Mesothelial cell of epicardium (in vitro differentiated cells): ENCODE measurements around the gene THEM4. TPM values are rescaled to one million over a fixed set of nuclear protein-coding genes. Genes with fewer than 3 reads are reported as not detected.

Experiments
- DNase-seq, 2 experiments: peaks; one replicate each; pipeline ENCODE4 v3.0.0; 2021; ENCODE audit warnings: low spot score in 2 of 2; ENCODE audit not compliant: unreplicated experiment in 2 of 2
- H3K27ac Mint-ChIP-seq: 2 replicates; pipeline ENCODE4 v1.8.0; 2021; ENCODE audit warnings: mixed read lengths
- H3K27me3 Mint-ChIP-seq: 2 replicates; pipeline ENCODE4 v1.8.0; 2021; ENCODE audit warnings: low read depth, mixed read lengths
- H3K36me3 Mint-ChIP-seq: 2 replicates; pipeline ENCODE4 v1.8.0; 2021; ENCODE audit warnings: mixed read lengths
- H3K4me1 Mint-ChIP-seq: 2 replicates; pipeline ENCODE4 v1.8.0; 2021; ENCODE audit warnings: mixed read lengths
- H3K4me3 Mint-ChIP-seq: 2 replicates; pipeline ENCODE4 v1.8.0; 2021; ENCODE audit warnings: mild to moderate bottlenecking, moderate library complexity, mixed read lengths
- H3K9me3 Mint-ChIP-seq: 2 replicates; pipeline ENCODE4 v1.8.0; 2021; ENCODE audit warnings: mixed read lengths
- CTCF ChIP-seq: fragments of 200-600 bp; sonication (generic); IDR thresholded peaks from one replicate; pipeline ENCODE4 v1.5.0; 2021; ENCODE audit warnings: antibody characterized with exemption; ENCODE audit not compliant: unreplicated experiment
- total RNA-seq: library from RNA; stranded (reverse); gene quantifications from 3 replicates; pipeline ENCODE4 v1.2.1, GENCODE V29; 2021

The THEM4 gene
- total RNA-seq, 1 donor from 2014 or later: 24.3 TPM

- Mint-ChIP-seq H3K27ac (no peak overlapping the region), H3K36me3 (no peaks in the 10 kb centered on the region), H3K4me1 (peaks cover 10% of the 10 kb centered on the region), H3K4me3 (no peak overlapping the region), H3K27me3 (peaks cover 14% of the 10 kb centered on the region), H3K9me3 (no peaks in the 10 kb centered on the region)
- DNase-seq: no peak
- TF ChIP-seq CTCF: no peak
Observed at GRCh38 chr1:151825204-151825603, 84.1 kb downstream of the THEM4 start.

Other genes starting within 250 kb of the THEM4 start
- gene CELF3, start 192.7 kb downstream of the THEM4 start, total RNA-seq: 0.88 to 1.2 TPM (median 1.1 TPM) in 3 replicates
- gene RIIAD1, start 188.0 kb downstream of the THEM4 start, total RNA-seq: not detected in 3 replicates
- 70.6 to 73.1 TPM (median 72.0 TPM) in 3 replicates for gene MRPL9, start 146.0 kb downstream of the THEM4 start, total RNA-seq
- gene TDRKH, start 119.0 kb downstream of the THEM4 start, total RNA-seq: 8.2 to 9.9 TPM (median 8.4 TPM) in 3 replicates
- not detected in 3 replicates for gene LINGO4, start 104.1 kb downstream of the THEM4 start, total RNA-seq
- gene RORC, start 77.7 kb downstream of the THEM4 start, total RNA-seq: not detected in 3 replicates
- 0.38 to 0.65 TPM (median 0.53 TPM) in 3 replicates for gene C2CD4D, start 69.7 kb downstream of the THEM4 start, total RNA-seq
- not detected in 3 replicates for gene THEM5, start 55.8 kb downstream of the THEM4 start, total RNA-seq
- gene S100A10, start 84.3 kb upstream of the THEM4 start, total RNA-seq: 219 to 234 TPM (median 222 TPM) in 3 replicates
- 351 to 373 TPM (median 358 TPM) in 3 replicates for gene S100A11, start 127.5 kb upstream of the THEM4 start, total RNA-seq
- gene TCHHL1, start 179.6 kb upstream of the THEM4 start, total RNA-seq: not detected in 3 replicates
- gene TCHH, start 205.9 kb upstream of the THEM4 start, total RNA-seq: not detected in 3 replicates
- gene RPTN, start 249.7 kb upstream of the THEM4 start, total RNA-seq: not detected in 3 replicates